ACC112 (cell line): ENCODE measurements around the gene SASH1.
"Not testable (repeated sequence)": the region's sequence is repeated elsewhere in the genome, so short reads cannot be mapped to it uniquely, and the experiment has no call there.

Experiments
- H2AFZ ChIP-seq: fragments of 200-600 bp; sonication (generic); one replicate; pipeline ENCODE4 v1.6.0; 2017; ENCODE audit warnings: antibody characterized with exemption, low read length; ENCODE audit not compliant: unreplicated experiment
- H3K27ac ChIP-seq: fragments of 200-600 bp; sonication (generic); 2 replicates; pipeline ENCODE4 v1.5.1; 2014; ENCODE audit warnings: low read depth, mild to moderate bottlenecking, antibody characterized with exemption, low read length, moderate library complexity
- H3K27me3 ChIP-seq: fragments of 200-600 bp; sonication (generic); 2 replicates; pipeline ENCODE4 v1.6.1; 2014; ENCODE audit warnings: mild to moderate bottlenecking, antibody characterized with exemption, low read length, moderate library complexity, mixed read lengths; ENCODE audit not compliant: insufficient read depth
- H3K36me3 ChIP-seq: fragments of 200-600 bp; sonication (generic); 2 replicates; pipeline ENCODE4 v1.6.1; 2016; ENCODE audit warnings: mild to moderate bottlenecking, antibody characterized with exemption, low read length, moderate library complexity, mixed read lengths; ENCODE audit not compliant: insufficient read depth
- H3K4me1 ChIP-seq: fragments of 200-600 bp; sonication (generic); one replicate; pipeline ENCODE4 v1.6.1; 2016; ENCODE audit warnings: low read length, mixed read lengths; ENCODE audit not compliant: insufficient read depth, unreplicated experiment, control insufficient read depth
- H3K4me3 ChIP-seq: fragments of 200-600 bp; sonication (generic); 2 replicates; pipeline ENCODE4 v1.5.1; 2014; ENCODE audit warnings: mild to moderate bottlenecking, low read depth, low read length
- H3K79me2 ChIP-seq: fragments of 200-600 bp; sonication (generic); one replicate; pipeline ENCODE4 v1.6.0; 2016; ENCODE audit warnings: low read length; ENCODE audit not compliant: control insufficient read depth, unreplicated experiment, insufficient read depth

SASH1 gene

DNA sequence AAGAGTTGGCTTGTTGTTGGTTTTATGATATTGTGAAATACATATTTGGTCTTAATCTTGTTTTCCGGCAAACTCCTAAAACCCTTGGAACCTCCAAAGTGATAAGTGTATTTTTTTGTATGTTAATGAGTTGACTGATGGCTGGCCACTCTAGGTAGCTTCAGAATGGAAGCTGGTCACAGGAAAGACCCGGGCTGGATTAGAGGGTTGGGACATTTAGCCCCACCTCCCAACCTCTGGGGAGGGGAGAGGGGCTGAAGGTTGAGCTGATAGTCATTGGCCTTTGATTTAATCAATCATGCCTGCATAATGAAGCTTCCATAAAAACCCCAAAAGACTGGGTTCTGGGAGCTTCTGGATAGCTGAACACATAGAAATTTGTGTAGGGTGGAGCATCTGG is 42.7 kb downstream of the SASH1 start:
- Histone ChIP-seq H3K36me3 (no peaks in the 10 kb centered on the region), H2AFZ (no peak overlapping the region), H3K4me1 (peaks cover 19% of the 10 kb centered on the region), H3K27me3 (no peaks in the 10 kb centered on the region), H3K27ac (no peak overlapping the region), H3K79me2 (peaks cover 27% of the 10 kb centered on the region), H3K4me3 (no peak overlapping the region)

DNA sequence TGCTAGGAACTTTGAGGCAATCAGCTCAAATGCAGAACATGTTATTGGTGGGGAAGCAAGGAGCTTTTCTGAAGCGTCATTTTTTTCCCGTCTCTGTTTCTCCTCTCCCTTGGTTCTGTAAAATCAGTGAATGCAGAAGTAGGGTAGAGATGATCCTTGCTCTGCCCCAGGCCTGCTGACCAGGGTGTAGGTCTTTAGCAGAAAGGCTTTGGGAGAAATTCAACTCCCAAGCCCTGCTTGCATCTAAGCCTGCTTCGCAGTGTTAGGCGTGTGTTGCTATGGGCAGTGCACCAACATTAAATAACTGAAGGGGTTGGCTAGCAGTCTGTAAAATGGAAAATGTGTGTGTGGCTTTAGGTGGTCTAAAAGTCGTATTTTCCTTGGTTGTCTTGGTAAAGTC is 45.9 kb downstream of the SASH1 start:
- no peak overlapping the region for H3K4me3 ChIP-seq
- no peak overlapping the region for H2AFZ ChIP-seq
- H3K4me1 ChIP-seq, result peaks cover 12% of the 10 kb centered on the region
- H3K27me3 ChIP-seq, result no peaks in the 10 kb centered on the region
- H3K27ac ChIP-seq, result no peak overlapping the region
- peaks cover 18% of the 10 kb centered on the region for H3K79me2 ChIP-seq
- H3K36me3 ChIP-seq, result no peaks in the 10 kb centered on the region

- no peaks in the 10 kb centered on the region for H3K36me3 ChIP-seq
- H3K4me3 ChIP-seq, result no peak overlapping the region
- H3K4me1 ChIP-seq, result peaks cover 8% of the 10 kb centered on the region
- peaks cover 16% of the 10 kb centered on the region for H3K79me2 ChIP-seq
- H2AFZ ChIP-seq, result no peak overlapping the region
- no peaks in the 10 kb centered on the region for H3K27me3 ChIP-seq
- no peak overlapping the region for H3K27ac ChIP-seq
Observed at GRCh38 chr6:148389086-148389485, 46.4 kb downstream of the SASH1 start.

DNA sequence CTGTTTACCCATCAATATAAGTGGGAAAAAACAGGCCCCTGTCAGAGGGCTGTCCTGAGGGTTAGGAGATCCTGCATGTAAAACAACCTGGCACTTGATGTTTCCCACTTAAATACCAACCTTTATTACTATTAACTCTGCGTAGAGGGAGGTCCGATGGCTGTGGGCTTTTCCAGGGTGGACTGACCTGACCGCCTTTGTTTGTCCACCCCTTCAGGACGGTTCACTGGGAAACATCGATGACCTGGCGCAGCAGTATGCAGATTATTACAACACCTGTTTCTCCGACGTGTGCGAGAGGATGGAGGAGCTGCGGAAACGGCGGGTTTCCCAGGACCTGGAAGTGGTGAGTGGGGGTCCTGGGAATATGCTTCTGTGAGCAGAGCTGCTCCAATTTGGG is 47.3 kb downstream of the SASH1 start:
- Histone ChIP-seq H3K4me3 (no peak overlapping the region), H3K27ac (no peak overlapping the region), H3K36me3 (no peaks in the 10 kb centered on the region), H3K27me3 (no peaks in the 10 kb centered on the region), H3K4me1 (peaks cover 13% of the 10 kb centered on the region), H2AFZ (no peak overlapping the region), H3K79me2 (peaks cover 11% of the 10 kb centered on the region)

GRCh38 chr6:148392127-148392526 is 49.5 kb downstream of the SASH1 start:
- H3K79me2 ChIP-seq, H3K36me3 ChIP-seq, H3K27ac ChIP-seq, H3K27me3 ChIP-seq, H2AFZ ChIP-seq, H3K4me3 ChIP-seq: not testable (repeated sequence)
- peaks cover 13% of the 10 kb centered on the region for H3K4me1 ChIP-seq

- H3K36me3 ChIP-seq, result no peaks in the 10 kb centered on the region
Observed at GRCh38 chr6:148392671-148393070, 50.0 kb downstream of the SASH1 start.

DNA sequence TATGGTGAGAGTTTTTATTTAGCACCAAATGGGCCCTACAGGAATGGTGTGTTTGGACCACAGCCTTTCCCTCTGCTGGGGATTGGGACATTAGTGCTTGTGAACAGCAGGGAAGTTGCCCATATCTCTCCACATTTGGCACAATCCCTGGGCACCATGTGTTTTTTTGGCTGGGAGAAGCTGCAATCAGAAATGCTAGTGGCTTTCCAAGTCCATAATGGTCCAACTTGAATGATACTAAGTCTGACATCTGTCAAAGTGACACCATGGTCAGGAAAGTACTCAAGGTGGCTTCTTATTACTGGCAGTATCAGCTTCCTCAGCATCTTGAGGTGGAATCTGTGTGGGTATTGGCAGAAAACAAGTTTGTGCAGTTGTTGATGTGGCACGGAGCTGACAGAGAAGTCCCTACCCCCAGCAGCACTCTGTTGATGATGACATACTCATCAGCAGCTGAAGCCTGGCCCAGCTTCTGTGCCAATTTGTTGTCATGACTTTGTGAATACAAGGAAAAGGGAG is 53.0 kb downstream of the SASH1 start:
- peaks cover 13% of the 10 kb centered on the region for H3K4me1 ChIP-seq
- H3K79me2 ChIP-seq, result no peaks in the 10 kb centered on the region
- no peaks in the 10 kb centered on the region for H3K27me3 ChIP-seq
- peaks cover 4% of the 10 kb centered on the region; the same call in 1 of the 2 replicates for H3K36me3 ChIP-seq
- H3K27ac ChIP-seq, result no peak overlapping the region
- H2AFZ ChIP-seq, result no peak overlapping the region
- no peak overlapping the region for H3K4me3 ChIP-seq

More at GRCh38 chr6:148392671-148393070, 50.0 kb downstream of the SASH1 start:
- Histone ChIP-seq H3K4me1 (peaks cover 13% of the 10 kb centered on the region), H3K27ac (no peak overlapping the region), H2AFZ (no peak overlapping the region), H3K27me3 (no peaks in the 10 kb centered on the region), H3K79me2 (no peaks in the 10 kb centered on the region), H3K4me3 (no peak overlapping the region)

DNA sequence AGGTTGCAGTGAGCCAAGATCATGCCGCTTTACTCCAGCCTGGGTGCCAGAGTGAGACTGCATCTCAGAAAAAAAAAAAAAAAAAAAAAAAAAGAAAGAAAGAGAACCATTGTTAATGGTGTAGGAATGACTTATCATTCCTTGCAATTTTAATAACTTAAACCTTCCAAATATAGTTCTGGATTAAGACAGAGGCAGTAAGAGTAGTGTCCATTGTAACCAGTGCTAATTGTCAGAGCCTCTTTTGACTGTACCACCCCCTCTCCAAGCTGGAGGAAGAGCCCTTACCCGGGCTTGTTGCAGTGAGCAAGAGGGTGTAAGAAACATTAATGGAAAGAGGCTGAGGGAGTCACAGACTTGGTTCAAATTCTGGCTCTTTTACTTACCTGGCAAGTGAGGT is 53.8 kb downstream of the SASH1 start:
- H3K36me3 ChIP-seq, result peaks cover 4% of the 10 kb centered on the region; the same call in 1 of the 2 replicates
- H3K27ac ChIP-seq, result no peak overlapping the region
- no peaks in the 10 kb centered on the region for H3K79me2 ChIP-seq

GRCh38 chr6:148396926-148397325 is 54.3 kb downstream of the SASH1 start:
- no peak overlapping the region for H3K4me3 ChIP-seq
- H3K79me2 ChIP-seq, result no peaks in the 10 kb centered on the region
- no peaks in the 10 kb centered on the region for H3K27me3 ChIP-seq
- H3K4me1 ChIP-seq, result peaks cover 13% of the 10 kb centered on the region
- H3K36me3 ChIP-seq, result peaks cover 4% of the 10 kb centered on the region; the same call in 1 of the 2 replicates
- no peak overlapping the region for H3K27ac ChIP-seq
- H2AFZ ChIP-seq, result no peak overlapping the region

More for the DNA sequence above, 53.8 kb downstream of the SASH1 start:
- Histone ChIP-seq H3K27me3 (no peaks in the 10 kb centered on the region), H3K4me1 (peaks cover 13% of the 10 kb centered on the region), H2AFZ (no peak overlapping the region), H3K4me3 (no peak overlapping the region)

GRCh38 chr6:148398244-148398643 is 55.6 kb downstream of the SASH1 start:
- Histone ChIP-seq H3K27ac (no peak overlapping the region), H2AFZ (no peak overlapping the region), H3K4me1 (peaks cover 6% of the 10 kb centered on the region), H3K27me3 (no peaks in the 10 kb centered on the region), H3K4me3 (no peak overlapping the region), H3K36me3 (peaks cover 4% of the 10 kb centered on the region; the same call in 1 of the 2 replicates), H3K79me2 (no peaks in the 10 kb centered on the region)

GRCh38 chr6:148398678-148399077 is 56.0 kb downstream of the SASH1 start:
- no peak overlapping the region for H3K4me3 ChIP-seq
- peaks cover 6% of the 10 kb centered on the region for H3K4me1 ChIP-seq
- H3K79me2 ChIP-seq, result no peaks in the 10 kb centered on the region
- no peak overlapping the region for H3K27ac ChIP-seq
- H2AFZ ChIP-seq, result no peak overlapping the region
- H3K27me3 ChIP-seq, result no peaks in the 10 kb centered on the region
- peaks cover 4% of the 10 kb centered on the region; the same call in 1 of the 2 replicates for H3K36me3 ChIP-seq
